Islet of Langerhans (tissue), 1 donor: ENCODE measurements around the gene RAP1B.
A peak's percentile ranks its signal among the peaks of the same experiment; 100 is the strongest.

Experiments
- FAIRE-seq: peaks from one replicate; lab custom pipeline; 2011; peaks lifted over from hg19 to GRCh38; lab: Jason Lieb, UNC

Gene RAP1B

GRCh38 chr12:68610370-68611093, at the start of gene RAP1B:
RAP1B (plus strand) TSS chr12:68610899; CDS start chr12:68648725, 37,826 bp downstream.
- FAIRE-seq = no peak

GRCh38 chr12:68561830-68562229, 48.9 kb upstream of the RAP1B start:
- no peak for FAIRE-seq

- FAIRE-seq = no peak
Measured at GRCh38 chr12:68564166-68564565, 46.5 kb upstream of the RAP1B start.

- peak; percentile 99 for FAIRE-seq
Measured at GRCh38 chr12:68565391-68565903, 45.3 kb upstream of the RAP1B start.

GRCh38 chr12:68568922-68569569, 41.7 kb upstream of the RAP1B start:
- peak; percentile 47 for FAIRE-seq

GRCh38 chr12:68572661-68573060, 38.0 kb upstream of the RAP1B start:
- no peak for FAIRE-seq

GRCh38 chr12:68573406-68573805, 37.3 kb upstream of the RAP1B start:
- FAIRE-seq = no peak

- no peak for FAIRE-seq
Measured at GRCh38 chr12:68577949-68578348, 32.8 kb upstream of the RAP1B start.

- FAIRE-seq = no peak
Measured at GRCh38 chr12:68578765-68579164, 31.9 kb upstream of the RAP1B start.

- no peak for FAIRE-seq
Measured at GRCh38 chr12:68579254-68579653, 31.4 kb upstream of the RAP1B start.

- FAIRE-seq = no peak
Measured at GRCh38 chr12:68580911-68581310, 29.8 kb upstream of the RAP1B start.

GRCh38 chr12:68581926-68582325, 28.8 kb upstream of the RAP1B start:
- no peak for FAIRE-seq

- no peak for FAIRE-seq
Measured at GRCh38 chr12:68585966-68586365, 24.7 kb upstream of the RAP1B start.

- FAIRE-seq = no peak
Measured at GRCh38 chr12:68587448-68587873, 23.2 kb upstream of the RAP1B start.

- no peak for FAIRE-seq
Measured at GRCh38 chr12:68589194-68589593, 21.5 kb upstream of the RAP1B start.

GRCh38 chr12:68591734-68592418, 18.8 kb upstream of the RAP1B start:
- no peak for FAIRE-seq

- FAIRE-seq = no peak
Measured at GRCh38 chr12:68595241-68595640, 15.5 kb upstream of the RAP1B start.

GRCh38 chr12:68601767-68602166, 8.9 kb upstream of the RAP1B start:
- FAIRE-seq = no peak

- FAIRE-seq = no peak
Measured at GRCh38 chr12:68602720-68603119, 8.0 kb upstream of the RAP1B start.

- no peak for FAIRE-seq
Measured at GRCh38 chr12:68608191-68608590, 2.5 kb upstream of the RAP1B start.

- FAIRE-seq = no peak
Measured at GRCh38 chr12:68609998-68610369, 715 bp upstream of the RAP1B start.

GRCh38 chr12:68611094-68611805, 551 bp downstream of the RAP1B start:
- FAIRE-seq = no peak

GRCh38 chr12:68611806-68612160, 1.1 kb downstream of the RAP1B start:
- FAIRE-seq = no peak
